Esophagus squamous epithelium (tissue), 4 donors: ENCODE data around the gene EPHA6.
"Not testable (repeated sequence)": the region's sequence is repeated elsewhere in the genome, so short reads cannot be mapped to it uniquely, and the experiment has no call there.

Source experiments
- CTCF ChIP-seq, 6 experiments: fragments of 450-650 bp in 4 of 6; fragments of 200-600 bp in 2 of 6; sonication (generic) in 2 of 6; IDR thresholded peaks; one replicate each; pipeline ENCODE4 v1.5.1; 2016 to 2019; ENCODE audit warnings: antibody characterized with exemption in 6 of 6, mild to moderate bottlenecking in 4 of 6, moderate library complexity in 4 of 6
- POLR2A ChIP-seq, 4 donors: fragments of 450-650 bp; IDR thresholded peaks; one replicate each; pipeline ENCODE4 v1.6.1; 2017; ENCODE audit warnings: antibody characterized with exemption in 4 of 4, mild to moderate bottlenecking in 4 of 4, moderate library complexity in 3 of 4

DNA sequence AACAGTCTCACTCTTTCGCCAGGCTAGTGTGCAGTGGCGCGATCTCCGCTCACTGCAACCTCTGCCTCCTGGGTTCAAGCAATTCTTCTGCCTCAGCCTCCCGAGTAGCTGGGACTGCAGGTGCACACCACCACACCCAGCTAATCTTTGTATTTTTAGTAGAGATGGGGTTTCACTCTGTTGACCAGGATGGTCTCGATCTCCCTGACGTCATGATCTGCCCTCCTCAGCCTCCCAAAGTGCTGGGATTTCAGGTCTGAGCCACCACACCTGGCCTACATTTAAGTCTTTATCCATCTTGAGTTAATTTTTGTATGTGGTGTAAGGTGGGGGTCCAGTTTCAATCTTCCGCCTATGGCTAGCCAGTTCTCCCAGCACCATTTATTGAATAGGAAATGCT, 211.2 kb downstream of the EPHA6 start:
- not testable (repeated sequence) for TF ChIP-seq CTCF, POLR2A (IDR thresholded peaks at IDR 0.05)
